Adrenal gland (tissue), 5 donors: ENCODE measurements around the gene FBXO36.

Experiments used
- POLR2A ChIP-seq, 2 donors: fragments of 450-650 bp; IDR thresholded peaks; one replicate each; pipeline ENCODE4 v1.6.1; 2017; ENCODE audit warnings: antibody characterized with exemption in 2 of 2, mild to moderate bottlenecking in 2 of 2, moderate library complexity in 1 of 2
- TF ChIP-seq, protein P1 (sequence below), 6 experiments: fragments of 450-650 bp in 4 of 6; fragments of 200-600 bp in 2 of 6; sonication (generic) in 1 of 6; IDR thresholded peaks; 1 replicate in 5 of 6; 2 replicates in 1 of 6; pipeline versions ENCODE4 v1.5.1 to v1.8.0; 2016 to 2021; ENCODE audit warnings: antibody characterized with exemption in 6 of 6, mild to moderate bottlenecking in 2 of 6, moderate library complexity in 1 of 6
- donor health status: DM: no; HTN: no; CAD: no.

DNA sequence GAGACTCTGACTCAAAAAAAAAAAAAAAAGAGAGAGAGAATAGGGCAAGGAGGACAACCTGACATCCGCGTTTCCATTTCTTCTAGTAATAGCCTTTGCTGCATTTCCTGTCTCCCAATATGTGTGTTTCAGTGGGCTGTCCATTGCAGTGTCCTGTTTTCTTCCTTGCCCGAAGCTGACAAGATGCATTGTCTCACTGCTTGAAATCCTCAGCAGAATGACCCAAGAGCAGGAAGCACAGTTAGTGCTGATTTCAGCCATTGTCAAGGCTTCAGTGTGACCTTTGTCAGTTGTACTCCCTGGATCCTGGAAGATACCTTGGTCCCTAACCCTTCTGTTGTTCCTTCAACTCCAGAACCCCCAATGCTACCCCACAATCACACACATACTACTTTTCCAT is 75.3 kb downstream of the FBXO36 start:
- TF ChIP-seq, protein P1, sequence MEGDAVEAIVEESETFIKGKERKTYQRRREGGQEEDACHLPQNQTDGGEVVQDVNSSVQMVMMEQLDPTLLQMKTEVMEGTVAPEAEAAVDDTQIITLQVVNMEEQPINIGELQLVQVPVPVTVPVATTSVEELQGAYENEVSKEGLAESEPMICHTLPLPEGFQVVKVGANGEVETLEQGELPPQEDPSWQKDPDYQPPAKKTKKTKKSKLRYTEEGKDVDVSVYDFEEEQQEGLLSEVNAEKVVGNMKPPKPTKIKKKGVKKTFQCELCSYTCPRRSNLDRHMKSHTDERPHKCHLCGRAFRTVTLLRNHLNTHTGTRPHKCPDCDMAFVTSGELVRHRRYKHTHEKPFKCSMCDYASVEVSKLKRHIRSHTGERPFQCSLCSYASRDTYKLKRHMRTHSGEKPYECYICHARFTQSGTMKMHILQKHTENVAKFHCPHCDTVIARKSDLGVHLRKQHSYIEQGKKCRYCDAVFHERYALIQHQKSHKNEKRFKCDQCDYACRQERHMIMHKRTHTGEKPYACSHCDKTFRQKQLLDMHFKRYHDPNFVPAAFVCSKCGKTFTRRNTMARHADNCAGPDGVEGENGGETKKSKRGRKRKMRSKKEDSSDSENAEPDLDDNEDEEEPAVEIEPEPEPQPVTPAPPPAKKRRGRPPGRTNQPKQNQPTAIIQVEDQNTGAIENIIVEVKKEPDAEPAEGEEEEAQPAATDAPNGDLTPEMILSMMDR (IDR thresholded peaks at IDR 0.05), result no peak
- no peak for TF ChIP-seq POLR2A (IDR thresholded peaks at IDR 0.05)
